Activated B cell treated with CpG ODN at 0.5 μM for 24 hours (primary cell): ENCODE data around the gene KRT76. TPM values are rescaled to one million over a fixed set of nuclear protein-coding genes. Genes with fewer than 3 reads are reported as not detected.

Source experiments
- ATAC-seq: fragments of 200-7000 bp; cut with Tn5 transposase; one replicate; pipeline ENCODE4 v1.10.0; 2021; ENCODE audit warnings: low read depth, mild to moderate bottlenecking, moderate library complexity
- CTCF ChIA-PET: fragments of 350-600 bp; sonication (Branson Sonifier 250); formaldehyde crosslinking; loops from one replicate; lab custom pipeline; 2021; ENCODE audit warnings: antibody characterized with exemption; lab: Charles Lee
- POLR2A ChIA-PET: fragments of 350-600 bp; sonication (Branson Sonifier 250); formaldehyde crosslinking; loops from one replicate; lab custom pipeline; 2021; ENCODE audit warnings: antibody characterized with exemption; lab: Charles Lee
- DNase-seq: peaks from one replicate; pipeline ENCODE4 v3.0.0; 2022
- H3K27ac Mint-ChIP-seq: one replicate; pipeline ENCODE4 v1.8.0; 2020; ENCODE audit warnings: mixed read lengths
- H3K27me3 Mint-ChIP-seq: one replicate; pipeline ENCODE4 v1.8.0; 2021; ENCODE audit warnings: mixed read lengths
- H3K36me3 Mint-ChIP-seq: one replicate; pipeline ENCODE4 v1.8.0; 2021; ENCODE audit warnings: low read depth, mixed read lengths
- H3K4me1 Mint-ChIP-seq: one replicate; pipeline ENCODE4 v1.8.0; 2021; ENCODE audit warnings: mixed read lengths
- H3K4me3 Mint-ChIP-seq: one replicate; pipeline ENCODE4 v1.8.0; 2020; ENCODE audit warnings: mild to moderate bottlenecking, mixed read lengths
- H3K9me3 Mint-ChIP-seq: one replicate; pipeline ENCODE4 v1.8.0; 2020; ENCODE audit warnings: mixed read lengths
- intact Hi-C: fragments of 100-400 bp; cut with micrococcal nuclease; formaldehyde crosslinking; loops from one replicate; pipeline ENCODE4 v1.15.1; 2024
- total RNA-seq: library from RNA; stranded (reverse); gene quantifications from 2 replicates; pipeline ENCODE4 v1.2.3, GENCODE V29; 2022
- TF ChIP-seq, protein P1 (sequence below): fragments of 200-600 bp; IDR thresholded peaks from one replicate; pipeline ENCODE4 v1.8.0; 2022; ENCODE audit warnings: antibody characterized with exemption, mild to moderate bottlenecking

Gene KRT76
- total RNA-seq, 1 donor from 2014 or later, result not detected

DNA sequence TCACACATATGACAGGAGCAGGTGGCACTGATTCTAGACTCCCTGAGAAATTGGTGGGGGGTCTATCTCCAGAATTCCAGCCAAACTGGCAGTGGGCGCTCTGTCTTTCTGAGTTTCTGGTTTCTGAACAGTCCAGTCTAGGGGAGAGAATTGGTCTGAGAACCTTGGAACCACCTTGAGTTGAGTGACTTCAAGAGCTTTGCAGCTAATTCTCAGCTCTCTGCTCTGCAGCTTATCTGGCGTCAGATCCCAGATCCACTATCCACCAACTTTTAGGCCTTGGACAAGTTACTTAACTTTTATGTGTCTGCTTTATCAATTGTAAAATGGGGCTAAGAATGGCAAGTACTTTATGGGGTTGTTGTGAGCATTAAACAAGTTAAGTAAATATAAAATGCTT lies 1.7 kb upstream of the KRT76 start:
- ChIA-PET CTCF (no interaction called here), POLR2A (no interaction called here)

DNA sequence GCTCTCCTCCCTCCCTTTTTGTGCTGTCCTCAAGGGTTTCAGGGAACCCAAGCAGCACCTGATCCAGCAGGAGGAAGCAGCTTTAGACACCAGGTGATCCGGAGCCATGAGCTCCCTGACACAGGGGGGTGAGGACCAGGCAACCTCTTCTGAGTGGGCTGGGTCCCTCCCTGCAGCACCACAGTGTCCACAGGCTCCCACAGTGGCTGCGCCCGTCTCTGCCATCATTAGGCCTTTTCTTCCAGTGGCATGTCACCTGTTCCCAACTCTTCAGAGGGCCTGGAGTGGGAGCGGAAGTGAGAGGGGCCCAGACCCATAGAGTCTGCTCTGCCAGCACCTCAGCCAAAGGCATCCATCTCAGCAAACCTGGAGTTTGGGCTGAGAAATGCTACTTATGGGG lies 421 bp upstream of the KRT76 start:
- Mint-ChIP-seq H3K4me3 (no peak overlapping the region), H3K27ac (no peak overlapping the region), H3K36me3 (no peaks in the 10 kb centered on the region), H3K27me3 (peaks cover 12% of the 10 kb centered on the region), H3K4me1 (no peaks in the 10 kb centered on the region), H3K9me3 (no peaks in the 10 kb centered on the region)
- ChIA-PET POLR2A (no interaction called here), CTCF (no interaction called here)
- DNase-seq, result no peak
- intact Hi-C loops, result no loop called here
- TF ChIP-seq, protein P1, sequence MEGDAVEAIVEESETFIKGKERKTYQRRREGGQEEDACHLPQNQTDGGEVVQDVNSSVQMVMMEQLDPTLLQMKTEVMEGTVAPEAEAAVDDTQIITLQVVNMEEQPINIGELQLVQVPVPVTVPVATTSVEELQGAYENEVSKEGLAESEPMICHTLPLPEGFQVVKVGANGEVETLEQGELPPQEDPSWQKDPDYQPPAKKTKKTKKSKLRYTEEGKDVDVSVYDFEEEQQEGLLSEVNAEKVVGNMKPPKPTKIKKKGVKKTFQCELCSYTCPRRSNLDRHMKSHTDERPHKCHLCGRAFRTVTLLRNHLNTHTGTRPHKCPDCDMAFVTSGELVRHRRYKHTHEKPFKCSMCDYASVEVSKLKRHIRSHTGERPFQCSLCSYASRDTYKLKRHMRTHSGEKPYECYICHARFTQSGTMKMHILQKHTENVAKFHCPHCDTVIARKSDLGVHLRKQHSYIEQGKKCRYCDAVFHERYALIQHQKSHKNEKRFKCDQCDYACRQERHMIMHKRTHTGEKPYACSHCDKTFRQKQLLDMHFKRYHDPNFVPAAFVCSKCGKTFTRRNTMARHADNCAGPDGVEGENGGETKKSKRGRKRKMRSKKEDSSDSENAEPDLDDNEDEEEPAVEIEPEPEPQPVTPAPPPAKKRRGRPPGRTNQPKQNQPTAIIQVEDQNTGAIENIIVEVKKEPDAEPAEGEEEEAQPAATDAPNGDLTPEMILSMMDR, result no peak
- ATAC-seq, result no peak

More for the DNA sequence above, 1.7 kb upstream of the KRT76 start:
- intact Hi-C loops, result no loop called here
- TF ChIP-seq, protein P1, result no peak
- no peak overlapping the region for H3K27ac Mint-ChIP-seq
- no peaks in the 10 kb centered on the region for H3K4me1 Mint-ChIP-seq
- DNase-seq (no peak), ATAC-seq (no peak)
- H3K9me3 Mint-ChIP-seq, result no peaks in the 10 kb centered on the region
- H3K4me3 Mint-ChIP-seq, result no peak overlapping the region
- no peaks in the 10 kb centered on the region for H3K36me3 Mint-ChIP-seq
- peaks cover 15% of the 10 kb centered on the region for H3K27me3 Mint-ChIP-seq

- Mint-ChIP-seq H3K36me3 (no peaks in the 10 kb centered on the region), H3K4me3 (no peak overlapping the region), H3K9me3 (no peaks in the 10 kb centered on the region), H3K27me3 (peaks cover 12% of the 10 kb centered on the region), H3K27ac (no peak overlapping the region), H3K4me1 (no peaks in the 10 kb centered on the region)
- TF ChIP-seq, protein P1, result no peak
- DNase-seq (no peak), ATAC-seq (no peak)
- ChIA-PET POLR2A (no interaction called here), CTCF (no interaction called here)
- intact Hi-C loops, result no loop called here
Measured at GRCh38 chr12:52776435-52776834, 710 bp downstream of the KRT76 start.

DNA sequence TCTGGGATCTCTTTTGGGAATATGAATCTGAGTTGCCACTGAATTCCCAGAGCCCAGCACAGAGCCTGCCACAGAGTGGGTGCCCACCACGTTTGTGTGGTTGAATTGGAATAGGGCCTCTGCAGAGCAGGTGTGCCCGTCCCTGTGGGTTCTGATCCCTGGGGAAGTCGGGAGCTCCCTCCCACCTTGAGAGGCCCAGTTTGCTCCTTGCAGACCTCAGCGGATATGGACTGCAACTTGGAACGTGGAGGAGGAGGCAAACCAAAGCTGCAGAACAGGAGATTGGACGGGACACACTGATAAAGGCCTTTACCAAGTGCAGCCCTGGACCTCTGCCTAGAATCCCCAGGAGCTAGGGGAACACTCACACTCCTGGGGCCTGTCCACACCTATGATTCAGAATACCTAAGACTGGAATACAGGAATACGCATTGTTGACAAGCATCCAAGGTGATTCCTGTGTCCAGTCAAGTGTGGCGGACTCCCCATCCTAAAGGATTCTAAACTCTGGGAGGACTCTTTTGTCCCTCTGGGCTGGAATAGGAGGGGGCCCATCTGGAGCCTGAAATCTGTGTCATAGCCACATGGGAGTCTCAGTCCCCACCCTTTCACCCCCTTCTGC lies 2.4 kb downstream of the KRT76 start:
- ChIA-PET CTCF (no interaction called here), POLR2A (no interaction called here)
- no peak for ATAC-seq
- intact Hi-C loops, result no loop called here
- H3K27ac Mint-ChIP-seq, result no peak overlapping the region
- H3K4me1 Mint-ChIP-seq, result no peaks in the 10 kb centered on the region
- H3K4me3 Mint-ChIP-seq, result no peak overlapping the region
- TF ChIP-seq, protein P1, result no peak
- H3K36me3 Mint-ChIP-seq, result no peaks in the 10 kb centered on the region
- no peaks in the 10 kb centered on the region for H3K9me3 Mint-ChIP-seq
- DNase-seq, result no peak
- peaks cover 10% of the 10 kb centered on the region for H3K27me3 Mint-ChIP-seq

GRCh38 chr12:52772772-52773171 lies 4.4 kb downstream of the KRT76 start:
- ChIA-PET CTCF (no interaction called here), POLR2A (no interaction called here)
- intact Hi-C loops, result no loop called here
- H3K9me3 Mint-ChIP-seq, result no peaks in the 10 kb centered on the region
- peaks cover 7% of the 10 kb centered on the region for H3K27me3 Mint-ChIP-seq
- no peak for DNase-seq
- no peaks in the 10 kb centered on the region for H3K4me1 Mint-ChIP-seq
- TF ChIP-seq, protein P1, result no peak
- ATAC-seq, result no peak
- H3K27ac Mint-ChIP-seq, result no peak overlapping the region
- no peaks in the 10 kb centered on the region for H3K36me3 Mint-ChIP-seq
- H3K4me3 Mint-ChIP-seq, result no peak overlapping the region
